IMR-90 (cell line): Measurements from ENCODE around the gene ALOX5AP. TPM values are rescaled to one million over a fixed set of nuclear protein-coding genes. Genes with fewer than 3 reads are reported as not detected.

Experiments used
- ATAC-seq: fragments of 200-7000 bp; cut with Tn5 transposase; 2 replicates; pipeline ENCODE4 v1.9.1; 2020; ENCODE audit warnings: low read depth, mild to moderate bottlenecking, moderate library complexity
- BruUV-seq: library from RNA; stranded (reverse); fragments of 400-500 nt; replicated peaks from 2 replicates; lab custom pipeline; 2021; lab: Mats Ljungman, UMichigan
- CTCF ChIA-PET: fragments of 300-600 bp; formaldehyde crosslinking; extraction: SDS; loops from one replicate; lab custom pipeline; 2021; ENCODE audit warnings: antibody characterized with exemption; lab: Yijun Ruan, JAX
- POLR2A ChIA-PET: fragments of 300-600 bp; sonication (Branson Sonifier 250); formaldehyde crosslinking; loops from one replicate; lab custom pipeline; 2022; ENCODE audit warnings: antibody characterized with exemption; ENCODE audit not compliant: unreplicated experiment; lab: Charles Lee
- DNase-seq: peaks from one replicate; pipeline ENCODE4 v3.0.0; 2013
- H2AFZ ChIP-seq: replicated peaks from 2 replicates; pipeline ENCODE3; 2013; ENCODE audit warnings: low read length, mild to moderate bottlenecking; ENCODE audit not compliant: poor library complexity
- H2AK5ac ChIP-seq: 2 replicates; pipeline ENCODE4 v1.6.1; 2013; ENCODE audit warnings: low read depth, low read length, inconsistent platforms
- H2AK9ac ChIP-seq: replicated peaks from 2 replicates; pipeline ENCODE3; 2013; ENCODE audit warnings: mild to moderate bottlenecking, low read depth, low read length, moderate library complexity; ENCODE audit not compliant: poor library complexity
- H2BK120ac ChIP-seq: 2 replicates; pipeline ENCODE4 v1.6.1; 2013; ENCODE audit warnings: low read depth, low read length, inconsistent platforms
- H2BK15ac ChIP-seq: 3 replicates; pipeline ENCODE4 v1.6.1; 2013; ENCODE audit warnings: low read depth, low read length, inconsistent platforms
- H2BK20ac ChIP-seq: 2 replicates; pipeline ENCODE4 v1.6.1; 2013; ENCODE audit warnings: low read depth, mild to moderate bottlenecking, inconsistent platforms, low read length, moderate library complexity
- H2BK5ac ChIP-seq: 2 replicates; pipeline ENCODE4 v1.6.1; 2013; ENCODE audit warnings: mild to moderate bottlenecking, low read depth, low read length, inconsistent platforms; ENCODE audit not compliant: poor library complexity, severe bottlenecking
- H3K14ac ChIP-seq: replicated peaks from 2 replicates; pipeline ENCODE4 v1.6.1; 2013; ENCODE audit warnings: low read depth, low read length, inconsistent platforms
- H3K18ac ChIP-seq: 2 replicates; pipeline ENCODE4 v1.6.1; 2013; ENCODE audit warnings: low read depth, low read length, control low read depth
- H3K23ac ChIP-seq: 2 replicates; pipeline ENCODE4 v1.6.1; 2013; ENCODE audit warnings: low read depth, low read length, inconsistent platforms
- H3K27ac ChIP-seq: 2 replicates; pipeline ENCODE4 v1.5.1; 2013; ENCODE audit warnings: mild to moderate bottlenecking, control low read depth, low read length; ENCODE audit not compliant: insufficient read depth
- H3K27me3 ChIP-seq: 2 replicates; pipeline ENCODE4 v1.6.1; 2013; ENCODE audit warnings: low read length; ENCODE audit not compliant: control insufficient read depth, insufficient read depth
- H3K36me3 ChIP-seq: 2 replicates; pipeline ENCODE4 v1.6.1; 2013; ENCODE audit warnings: low read length, mixed read lengths; ENCODE audit not compliant: control insufficient read depth, insufficient read depth
- H3K4ac ChIP-seq: 2 replicates; pipeline ENCODE4 v1.6.1; 2013; ENCODE audit warnings: low read depth, low read length, inconsistent platforms
- H3K4me1 ChIP-seq: 2 replicates; pipeline ENCODE4 v1.6.1; 2013; ENCODE audit warnings: low read length, mixed read lengths; ENCODE audit not compliant: control insufficient read depth, insufficient read depth
- H3K4me2 ChIP-seq: 2 replicates; pipeline ENCODE4 v1.6.1; 2013; ENCODE audit warnings: low read depth, mild to moderate bottlenecking, control low read depth, low read length, moderate library complexity
- H3K4me3 ChIP-seq: 2 replicates; pipeline ENCODE4 v1.5.1; 2013; ENCODE audit warnings: low read depth, mild to moderate bottlenecking, control low read depth, low read length, moderate library complexity; ENCODE audit not compliant: insufficient read depth
- H3K56ac ChIP-seq: 2 replicates; pipeline ENCODE4 v1.6.1; 2013; ENCODE audit warnings: low read length, inconsistent platforms; ENCODE audit not compliant: insufficient read depth; ENCODE audit errors: extremely low read depth
- H3K79me1 ChIP-seq, 2 experiments: 2 replicates each; pipeline ENCODE4 v1.6.1; 2013; ENCODE audit warnings: low read length in 2 of 2, inconsistent platforms in 1 of 2, low read depth in 1 of 2
- H3K9ac ChIP-seq: 2 replicates; pipeline ENCODE4 v1.6.1; 2013; ENCODE audit warnings: low read depth, low read length, control low read depth
- H3K9me1 ChIP-seq: 2 replicates; pipeline ENCODE4 v1.6.1; 2013; ENCODE audit warnings: low read length, inconsistent platforms; ENCODE audit not compliant: insufficient read depth
- H3K9me3 ChIP-seq: 2 replicates; pipeline ENCODE4 v1.6.1; 2013; ENCODE audit warnings: low read length; ENCODE audit not compliant: control insufficient read depth, insufficient read depth
- H4K20me1 ChIP-seq: 2 replicates; pipeline ENCODE4 v1.6.1; 2013; ENCODE audit warnings: low read length, inconsistent platforms; ENCODE audit not compliant: insufficient read depth
- H4K5ac ChIP-seq: 2 replicates; pipeline ENCODE4 v1.6.1; 2013; ENCODE audit warnings: mild to moderate bottlenecking, low read depth, low read length, control low read depth
- H4K8ac ChIP-seq, 2 experiments: 2 replicates each; pipeline ENCODE4 v1.6.1; 2013; ENCODE audit warnings: low read depth in 2 of 2, low read length in 2 of 2, control low read depth in 1 of 2, inconsistent platforms in 1 of 2
- H4K91ac ChIP-seq: 2 replicates; pipeline ENCODE4 v1.6.1; 2013; ENCODE audit warnings: low read depth, low read length, inconsistent platforms; ENCODE audit not compliant: insufficient read depth
- BHLHE40 ChIP-seq: fragments of 150-350 bp; IDR thresholded peaks from 2 replicates; pipeline ENCODE4 v1.6.1; 2016; ENCODE audit warnings: mild to moderate bottlenecking, low read depth, low read length
- CHD1 ChIP-seq: IDR thresholded peaks from 2 replicates; pipeline ENCODE4 v1.6.1; 2012; ENCODE audit warnings: low read depth, low read length, improper control_type of control experiment
- CTCF ChIP-seq: conservative IDR thresholded peaks from 2 replicates; pipeline ENCODE4 v1.5.1; 2012; ENCODE audit warnings: mild to moderate bottlenecking, low read depth, low read length, improper control_type of control experiment
- FOS ChIP-seq: fragments of 150-350 bp; IDR thresholded peaks from 2 replicates; pipeline ENCODE4 v1.6.1; 2016; ENCODE audit warnings: low read depth, low read length
- MXI1 ChIP-seq: IDR thresholded peaks from 2 replicates; pipeline ENCODE4 v1.6.1; 2012; ENCODE audit warnings: low read depth, mild to moderate bottlenecking, low read length, moderate library complexity, borderline replicate concordance
- NFE2L2 ChIP-seq: fragments of 150-350 bp; IDR thresholded peaks from 2 replicates; pipeline ENCODE4 v1.6.1; 2016; ENCODE audit warnings: low read depth, mild to moderate bottlenecking, low read length
- SMC3 ChIP-seq: fragments of 150-350 bp; IDR thresholded peaks from 2 replicates; pipeline ENCODE4 v1.6.1; 2016; ENCODE audit warnings: low read depth, mild to moderate bottlenecking, antibody characterized with exemption, low read length, moderate library complexity
- WGBS, 2 experiments: methylation state at CpG; one replicate each; pipeline versions ENCODE4 v1.1.5 to v1.1.7; 2013; ENCODE audit warnings: missing lambda C conversion rate in 2 of 2; ENCODE audit not compliant: insufficient read length in 1 of 2; ENCODE audit errors: extremely low coverage in 2 of 2; 5-methylcytosine and 5-hydroxymethylcytosine counted together
- dilution Hi-C: fragments of 300-500 bp; cut with HindIII; formaldehyde crosslinking; loops from one replicate; pipeline ENCODE4 v1.14.3; 2018; ENCODE audit warnings: low sequenced_read_pairs; ENCODE audit not compliant: unreplicated experiment
- in situ Hi-C: fragments of 300-500 bp; cut with MboI; formaldehyde crosslinking; loops from 3 replicates; pipeline ENCODE4 v1.14.3; 2019; ENCODE audit warnings: low sequenced_read_pairs, inconsistent platforms, mixed read lengths
- intact Hi-C: fragments of 100-400 bp; cut with micrococcal nuclease; formaldehyde crosslinking; loops from 2 replicates; pipeline ENCODE4 v1.10.0; 2022
- polyA plus RNA-seq, 3 experiments: library from polyadenylated mRNA; depleted of rRNA; stranded (reverse); fragments of >200 nt; gene quantifications; 2 replicates each; pipeline ENCODE4 v1.2.3, GENCODE V29; 2012; ENCODE audit warnings: low replicate concordance in 1 of 3
- total RNA-seq: library from RNA; depleted of rRNA; stranded (reverse); fragments of >200 nt; gene quantifications from 2 replicates; pipeline ENCODE4 v1.2.3, GENCODE V29; 2012

ALOX5AP gene
- total and polyA plus RNA-seq, 2 of the 4 experiments (the other 2 are of a cell fraction): 0.62 TPM; not detected in 1

DNA sequence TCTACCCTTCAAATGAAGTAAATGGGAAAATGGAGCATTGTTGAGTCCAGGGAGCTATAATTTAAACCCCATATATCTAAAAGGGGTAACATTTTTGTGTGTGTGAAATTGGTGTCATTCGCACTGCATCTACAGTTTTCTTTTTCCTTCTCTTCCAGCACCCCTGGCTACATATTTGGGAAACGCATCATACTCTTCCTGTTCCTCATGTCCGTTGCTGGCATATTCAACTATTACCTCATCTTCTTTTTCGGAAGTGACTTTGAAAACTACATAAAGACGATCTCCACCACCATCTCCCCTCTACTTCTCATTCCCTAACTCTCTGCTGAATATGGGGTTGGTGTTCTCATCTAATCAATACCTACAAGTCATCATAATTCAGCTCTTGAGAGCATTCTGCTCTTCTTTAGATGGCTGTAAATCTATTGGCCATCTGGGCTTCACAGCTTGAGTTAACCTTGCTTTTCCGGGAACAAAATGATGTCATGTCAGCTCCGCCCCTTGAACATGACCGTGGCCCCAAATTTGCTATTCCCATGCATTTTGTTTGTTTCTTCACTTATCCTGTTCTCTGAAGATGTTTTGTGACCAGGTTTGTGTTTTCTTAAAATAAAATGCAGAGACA, 28.6 kb downstream of the ALOX5AP start:
- Histone ChIP-seq H4K91ac (no peak overlapping the region), H3K9me3 (no peaks in the 10 kb centered on the region), H3K36me3 (no peaks in the 10 kb centered on the region), H3K4me3 (no peak overlapping the region), H2AK9ac (no peak overlapping the region), H3K27ac (no peak overlapping the region), H4K20me1 (no peaks in the 10 kb centered on the region), H2AFZ (no peak overlapping the region), H3K79me1 (no peaks in the 10 kb centered on the region), H3K23ac (no peak overlapping the region), H3K9me1 (peaks cover 5% of the 10 kb centered on the region; the same call in 1 of the 2 replicates), H3K4me1 (no peaks in the 10 kb centered on the region), H3K27me3 (no peaks in the 10 kb centered on the region), H2BK120ac (peak overlapping the region; percentile 66), H2BK5ac (no peak overlapping the region), H3K14ac (no peak overlapping the region), H3K18ac (no peak overlapping the region), H4K8ac (no peak overlapping the region), H3K9ac (no peak overlapping the region), H2AK5ac (no peak overlapping the region), H3K4ac (peak overlapping the region; percentile 4; the same call in 1 of the 2 replicates), H3K4me2 (no peak overlapping the region), H4K5ac (no peak overlapping the region), H3K56ac (no peak overlapping the region), H2BK15ac (no peak overlapping the region), H2BK20ac (peak overlapping the region; percentile 42; the same call in 1 of the 2 replicates)
- WGBS, 2 experiments: 52% methylated on average over 2 of the region's 8 CpGs; no CpG with 5 or more reads in 1 of the 2 experiments
- in situ Hi-C loops: no loop called here
- CTCF ChIA-PET: no interaction called here
- POLR2A ChIA-PET: no interaction called here
- no TSS peak for BruUV-seq
- ATAC-seq (no peak), DNase-seq (peak; percentile 39)
- dilution Hi-C loops: no loop called here
- intact Hi-C loops: no loop called here
- no peak for TF ChIP-seq SMC3
- no peak for TF ChIP-seq BHLHE40
- no peak for TF ChIP-seq MXI1
- TF ChIP-seq FOS: no peak
- TF ChIP-seq CTCF: no peak
- TF ChIP-seq NFE2L2: no peak
- no peak for TF ChIP-seq CHD1
